ENCODE measurements around the gene GRIPAP1.

GRIPAP1 gene

DNA sequence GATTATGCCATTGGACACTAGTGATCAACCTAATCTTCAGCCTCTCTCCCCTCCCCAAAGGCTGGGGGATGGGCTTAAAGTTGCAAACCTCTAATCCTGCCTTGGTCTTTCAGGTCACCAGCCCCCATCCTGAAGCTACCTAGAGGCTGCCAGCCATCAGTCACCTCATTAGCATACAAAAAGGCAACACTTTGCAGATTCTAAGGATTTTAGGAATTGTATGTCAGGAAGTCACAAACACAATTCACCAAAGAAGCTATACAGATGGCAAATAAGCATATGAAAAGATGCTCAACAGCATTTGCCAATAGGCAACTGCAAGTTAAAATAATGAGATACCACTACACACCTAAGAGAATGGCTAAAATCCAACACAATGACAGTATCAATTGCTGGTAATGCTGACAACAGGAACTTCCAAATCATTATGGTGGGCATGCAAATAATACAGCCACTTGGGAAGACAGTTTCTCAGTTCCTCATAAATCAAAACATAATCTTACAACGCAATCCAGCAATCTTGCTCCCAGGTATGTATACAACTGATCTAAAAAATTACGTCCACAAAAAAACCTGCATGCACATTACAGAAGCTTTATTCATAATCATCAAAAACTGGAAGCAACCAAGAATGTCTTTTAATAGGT lies 74.2 kb downstream of the GRIPAP1 start:
- Histone ChIP-seq H3K27ac (ENCODE audit: low read length) (no peak overlapping the region), H3F3A (ENCODE audit: insufficient read depth, low read length) (no peaks in the 10 kb centered on the region), H3K27me3 (replicated peaks; ENCODE audit: insufficient read depth, low read length) (no peaks in the 10 kb centered on the region), H4K20me1 (ENCODE audit: insufficient read depth, low read length) (no peaks in the 10 kb centered on the region), H3K79me2 (ENCODE audit: low read length) (peaks cover 62% of the 10 kb centered on the region), H3K36me3 (replicated peaks; ENCODE audit: insufficient read depth, low read length) (no peaks in the 10 kb centered on the region), H3K4me2 (ENCODE audit: low read depth, low read length) (no peak overlapping the region), H2AFZ (ENCODE audit: low read length) (no peak overlapping the region), H3K9ac (ENCODE audit: low read length) (no peak overlapping the region), H3K9me2 (replicated peaks; ENCODE audit: insufficient read depth, low read length) (no peaks in the 10 kb centered on the region), H3K4me1 (ENCODE audit: low read length) (peaks cover 9% of the 10 kb centered on the region), H3K4me3 (ENCODE audit: low read length) (no peak overlapping the region), H3K9me3 (replicated peaks; ENCODE audit: insufficient read depth, low read length) (no peaks in the 10 kb centered on the region)
- TF ChIP-seq EZH2 (optimal IDR thresholded peaks at IDR 0.05; ENCODE audit: low read depth, low read length) (no peak), EZH2phosphoT487 (IDR thresholded peaks at IDR 0.05; ENCODE audit: low read length) (no peak)
- TF ChIP-seq, protein P1, sequence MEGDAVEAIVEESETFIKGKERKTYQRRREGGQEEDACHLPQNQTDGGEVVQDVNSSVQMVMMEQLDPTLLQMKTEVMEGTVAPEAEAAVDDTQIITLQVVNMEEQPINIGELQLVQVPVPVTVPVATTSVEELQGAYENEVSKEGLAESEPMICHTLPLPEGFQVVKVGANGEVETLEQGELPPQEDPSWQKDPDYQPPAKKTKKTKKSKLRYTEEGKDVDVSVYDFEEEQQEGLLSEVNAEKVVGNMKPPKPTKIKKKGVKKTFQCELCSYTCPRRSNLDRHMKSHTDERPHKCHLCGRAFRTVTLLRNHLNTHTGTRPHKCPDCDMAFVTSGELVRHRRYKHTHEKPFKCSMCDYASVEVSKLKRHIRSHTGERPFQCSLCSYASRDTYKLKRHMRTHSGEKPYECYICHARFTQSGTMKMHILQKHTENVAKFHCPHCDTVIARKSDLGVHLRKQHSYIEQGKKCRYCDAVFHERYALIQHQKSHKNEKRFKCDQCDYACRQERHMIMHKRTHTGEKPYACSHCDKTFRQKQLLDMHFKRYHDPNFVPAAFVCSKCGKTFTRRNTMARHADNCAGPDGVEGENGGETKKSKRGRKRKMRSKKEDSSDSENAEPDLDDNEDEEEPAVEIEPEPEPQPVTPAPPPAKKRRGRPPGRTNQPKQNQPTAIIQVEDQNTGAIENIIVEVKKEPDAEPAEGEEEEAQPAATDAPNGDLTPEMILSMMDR (IDR thresholded peaks at IDR 0.05; ENCODE audit: low read length), result no peak
- DNase-seq, result no peak

DNA sequence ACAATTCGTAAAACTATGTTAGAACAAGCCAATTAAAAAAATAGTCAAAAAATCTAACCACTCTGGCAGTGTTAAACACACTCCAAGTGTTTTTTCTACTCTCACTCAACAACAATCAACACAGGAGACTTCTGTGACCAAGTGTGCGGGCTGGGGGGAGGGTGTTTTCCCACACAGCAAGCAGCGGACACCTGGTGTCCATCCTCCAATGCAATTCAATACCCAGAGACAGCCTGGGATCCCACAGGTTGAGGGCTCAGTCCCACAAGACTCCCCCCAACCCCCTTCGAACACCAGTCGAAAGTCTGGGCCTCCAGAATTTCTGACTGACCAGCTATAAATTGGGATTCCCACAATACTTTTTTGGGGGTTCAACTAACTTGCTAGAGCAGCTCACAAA lies 74.9 kb downstream of the GRIPAP1 start:
- Histone ChIP-seq H3K36me3 (replicated peaks; ENCODE audit: insufficient read depth, low read length) (no peaks in the 10 kb centered on the region), H3K27ac (ENCODE audit: low read length) (no peak overlapping the region), H3F3A (ENCODE audit: insufficient read depth, low read length) (no peaks in the 10 kb centered on the region), H4K20me1 (ENCODE audit: insufficient read depth, low read length) (no peaks in the 10 kb centered on the region), H3K4me2 (ENCODE audit: low read depth, low read length) (no peak overlapping the region), H3K9me3 (replicated peaks; ENCODE audit: insufficient read depth, low read length) (no peaks in the 10 kb centered on the region), H3K9ac (ENCODE audit: low read length) (no peak overlapping the region), H3K79me2 (ENCODE audit: low read length) (peaks cover 63% of the 10 kb centered on the region), H3K4me3 (ENCODE audit: low read length) (no peak overlapping the region), H3K4me1 (ENCODE audit: low read length) (peaks cover 7% of the 10 kb centered on the region), H2AFZ (ENCODE audit: low read length) (no peak overlapping the region), H3K9me2 (replicated peaks; ENCODE audit: insufficient read depth, low read length) (no peaks in the 10 kb centered on the region), H3K27me3 (replicated peaks; ENCODE audit: insufficient read depth, low read length) (no peaks in the 10 kb centered on the region)
- no peak for DNase-seq
- TF ChIP-seq, protein P1 (IDR thresholded peaks at IDR 0.05; ENCODE audit: low read length), result no peak
- TF ChIP-seq EZH2 (optimal IDR thresholded peaks at IDR 0.05; ENCODE audit: low read depth, low read length) (no peak), EZH2phosphoT487 (IDR thresholded peaks at IDR 0.05; ENCODE audit: low read length) (no peak)

DNA sequence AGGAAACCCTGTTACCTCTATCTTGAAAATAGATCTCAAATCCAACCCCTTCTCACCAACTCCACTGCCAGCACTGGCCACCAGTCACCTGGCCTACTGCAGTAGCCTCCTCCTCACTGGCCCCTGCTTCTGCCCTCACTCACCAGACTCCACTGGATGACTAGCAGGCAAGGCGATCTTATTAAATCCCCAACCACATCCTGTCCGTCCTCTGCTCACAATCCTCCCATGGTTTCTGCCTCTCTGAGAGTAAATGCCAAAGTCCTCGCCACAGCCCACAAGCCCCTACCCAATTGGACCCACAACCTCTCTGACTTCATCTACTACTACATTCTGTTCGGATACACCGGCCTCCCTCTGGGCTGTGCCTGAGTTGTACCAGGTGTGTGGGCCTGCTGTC lies 77.8 kb downstream of the GRIPAP1 start:
- Histone ChIP-seq H3F3A (ENCODE audit: insufficient read depth, low read length) (peaks cover 22% of the 10 kb centered on the region), H3K27me3 (replicated peaks; ENCODE audit: insufficient read depth, low read length) (no peaks in the 10 kb centered on the region), H3K36me3 (replicated peaks; ENCODE audit: insufficient read depth, low read length) (no peaks in the 10 kb centered on the region), H3K79me2 (ENCODE audit: low read length) (peaks cover 80% of the 10 kb centered on the region), H3K4me3 (ENCODE audit: low read length) (no peak overlapping the region), H3K9me3 (replicated peaks; ENCODE audit: insufficient read depth, low read length) (no peaks in the 10 kb centered on the region), H3K9ac (ENCODE audit: low read length) (no peak overlapping the region), H3K27ac (ENCODE audit: low read length) (no peak overlapping the region), H4K20me1 (ENCODE audit: insufficient read depth, low read length) (no peaks in the 10 kb centered on the region), H2AFZ (ENCODE audit: low read length) (no peak overlapping the region), H3K4me1 (ENCODE audit: low read length) (peaks cover 25% of the 10 kb centered on the region), H3K4me2 (ENCODE audit: low read depth, low read length) (no peak overlapping the region), H3K9me2 (replicated peaks; ENCODE audit: insufficient read depth, low read length) (no peaks in the 10 kb centered on the region)
- TF ChIP-seq, protein P1 (IDR thresholded peaks at IDR 0.05; ENCODE audit: low read length), result no peak
- TF ChIP-seq EZH2 (optimal IDR thresholded peaks at IDR 0.05; ENCODE audit: low read depth, low read length) (no peak), EZH2phosphoT487 (IDR thresholded peaks at IDR 0.05; ENCODE audit: low read length) (no peak)
- no peak for DNase-seq

All from MM.1S (cell line).